Measurements from ENCODE around the gene GRID2. TPM values are rescaled to one million over a fixed set of nuclear protein-coding genes. Genes with fewer than 3 reads are reported as not detected.

GRID2 gene
- total and polyA plus RNA-seq, 2 of the 13 experiments (the other 11 are each of a cell fraction or from before 2014, with no cell fraction given) = not detected

- TF ChIP-seq ZFP91 (CRISPR knock-in tag; IDR thresholded peaks at IDR 0.05; ENCODE audit: borderline replicate concordance) = no peak
- TF ChIP-seq CBX2 (IDR thresholded peaks at IDR 0.05; ENCODE audit: low read depth, low read length) = no peak
- no peak for TF ChIP-seq CBX2 (CRISPR knock-in tag; IDR thresholded peaks at IDR 0.05; ENCODE audit: low read depth)
- TF ChIP-seq JUNB (CRISPR knock-in tag; IDR thresholded peaks at IDR 0.05; ENCODE audit: borderline replicate concordance) = no peak
- no peak for TF ChIP-seq TRAFD1 (CRISPR knock-in tag; IDR thresholded peaks at IDR 0.05; ENCODE audit: borderline replicate concordance)
- TF ChIP-seq ZNF451 (CRISPR knock-in tag; IDR thresholded peaks at IDR 0.05) = no peak
- no peak for TF ChIP-seq TARDBP (CRISPR knock-in tag; IDR thresholded peaks at IDR 0.05)
- TF ChIP-seq ZNF503 (CRISPR knock-in tag; IDR thresholded peaks at IDR 0.05) = 0 out of 2 replicates have a peak, but pooled peaks have one; percentile 27
- TF ChIP-seq SOX5 (CRISPR knock-in tag; IDR thresholded peaks at IDR 0.05; ENCODE audit: borderline replicate concordance) = peak; percentile 82; the same call in 1 of the 2 replicates
- no peak for TF ChIP-seq TFAP4 (IDR thresholded peaks at IDR 0.05; ENCODE audit: borderline replicate concordance, low read depth)
- no peak for TF ChIP-seq ZNF598 (CRISPR knock-in tag; IDR thresholded peaks at IDR 0.05; ENCODE audit: borderline replicate concordance)
- no peak for TF ChIP-seq IKZF1 (IDR thresholded peaks at IDR 0.05)
- TF ChIP-seq POGK (CRISPR knock-in tag; conservative IDR thresholded peaks at IDR 0.05) = no peak
- no peak for TF ChIP-seq ZNF772 (CRISPR knock-in tag; IDR thresholded peaks at IDR 0.05)
- 0 out of 2 replicates have a peak, but pooled peaks have one; percentile 24 for TF ChIP-seq CBFB (CRISPR knock-in tag; IDR thresholded peaks at IDR 0.05)
- TF ChIP-seq BCLAF1 (IDR thresholded peaks at IDR 0.05) = no peak
- no peak for TF ChIP-seq SNAPC5 (CRISPR knock-in tag; IDR thresholded peaks at IDR 0.05; ENCODE audit: borderline replicate concordance)
- no peak for TF ChIP-seq NFE2L2 (IDR thresholded peaks at IDR 0.05; ENCODE audit: low read length)
Observed at GRCh38 chr4:92969650-92970379, 666.0 kb downstream of the GRID2 start (continued).

Data from HepG2 (cell line).